GM08714 (cell line): ENCODE results near the gene SLC2A13.
"Not testable (repeated sequence)": the region's sequence is repeated elsewhere in the genome, so short reads cannot be mapped to it uniquely, and the experiment has no call there.

Experiments used
- H3K4me3 ChIP-seq: fragments of 200-500 bp; sonication (Bioruptor generic); 2 replicates; pipeline ENCODE4 v1.5.1; 2014; ENCODE audit warnings: mild to moderate bottlenecking, low read length, inconsistent platforms
- ZNF274 ChIP-seq: IDR thresholded peaks from 2 replicates; pipeline ENCODE4 v1.6.1; 2012; ENCODE audit warnings: mild to moderate bottlenecking, low read depth, low read length

Gene SLC2A13

GRCh38 chr12:39835517-39836489 is 270.1 kb downstream of the SLC2A13 start:
- H3K4me3 ChIP-seq = no peak overlapping the region
- TF ChIP-seq ZNF274 = no peak

GRCh38 chr12:39831587-39832315 is 274.1 kb downstream of the SLC2A13 start:
- no peak for TF ChIP-seq ZNF274

GRCh38 chr12:39830852-39831520 is 274.9 kb downstream of the SLC2A13 start:
- TF ChIP-seq ZNF274 = no peak
- no peak overlapping the region for H3K4me3 ChIP-seq

More at GRCh38 chr12:39831587-39832315, 274.1 kb downstream of the SLC2A13 start:
- no peak overlapping the region for H3K4me3 ChIP-seq

- no peak overlapping the region for H3K4me3 ChIP-seq
- TF ChIP-seq ZNF274 = no peak
Measured at GRCh38 chr12:39830171-39830570, 275.7 kb downstream of the SLC2A13 start.

- H3K4me3 ChIP-seq = no peak overlapping the region
- no peak for TF ChIP-seq ZNF274
Measured at GRCh38 chr12:39824505-39825212, 281.2 kb downstream of the SLC2A13 start.

GRCh38 chr12:39816671-39817185 is 289.2 kb downstream of the SLC2A13 start:
- H3K4me3 ChIP-seq = no peak overlapping the region
- TF ChIP-seq ZNF274 = no peak

- TF ChIP-seq ZNF274 = no peak
- no peak overlapping the region for H3K4me3 ChIP-seq
Measured at GRCh38 chr12:39815746-39816145, 290.1 kb downstream of the SLC2A13 start.

GRCh38 chr12:39814626-39815025 is 291.3 kb downstream of the SLC2A13 start:
- no peak for TF ChIP-seq ZNF274
- H3K4me3 ChIP-seq = no peak overlapping the region

GRCh38 chr12:39813776-39814175 is 292.1 kb downstream of the SLC2A13 start:
- no peak for TF ChIP-seq ZNF274
- H3K4me3 ChIP-seq = no peak overlapping the region

GRCh38 chr12:39812456-39812855 is 293.4 kb downstream of the SLC2A13 start:
- H3K4me3 ChIP-seq = not testable (repeated sequence)

- no peak overlapping the region for H3K4me3 ChIP-seq
- TF ChIP-seq ZNF274 = no peak
Measured at GRCh38 chr12:39807043-39807442, 298.8 kb downstream of the SLC2A13 start.

- no peak for TF ChIP-seq ZNF274
- H3K4me3 ChIP-seq = no peak overlapping the region
Measured at GRCh38 chr12:39805651-39806050, 300.2 kb downstream of the SLC2A13 start.

GRCh38 chr12:39804898-39805297 is 301.0 kb downstream of the SLC2A13 start:
- no peak for TF ChIP-seq ZNF274
- no peak overlapping the region for H3K4me3 ChIP-seq

GRCh38 chr12:39804479-39804878 is 301.4 kb downstream of the SLC2A13 start:
- H3K4me3 ChIP-seq = no peak overlapping the region
- TF ChIP-seq ZNF274 = no peak
